Aorta (tissue), 5 donors: ENCODE measurements around the gene PLCH2. TPM values are rescaled to one million over a fixed set of nuclear protein-coding genes. Genes with fewer than 3 reads are reported as not detected.

Experiments used
- ATAC-seq: fragments of 200-7000 bp; cut with Tn5 transposase; one replicate; pipeline ENCODE4 v1.9.1; 2022; ENCODE audit warnings: moderate library complexity; ENCODE audit not compliant: low FRiP score
- DNase-seq, 2 donors: peaks; one replicate each; pipeline ENCODE4 v3.0.0-alpha.2; 2020
- H3K27ac ChIP-seq, 2 donors: one replicate each; pipeline ENCODE4 v1.5.1; 2013; ENCODE audit warnings: low read length in 2 of 2, mild to moderate bottlenecking in 2 of 2, moderate library complexity in 2 of 2, control low read depth in 1 of 2, inconsistent platforms in 1 of 2, low read depth in 1 of 2
- H3K27me3 ChIP-seq, 2 donors: one replicate each; pipeline ENCODE4 v1.6.1; 2013; ENCODE audit warnings: control low read depth in 1 of 2, low read length in 1 of 2, mild to moderate bottlenecking in 1 of 2, moderate library complexity in 1 of 2; ENCODE audit not compliant: insufficient read depth in 2 of 2, control insufficient read depth in 1 of 2
- H3K36me3 ChIP-seq, 2 donors: one replicate each; pipeline ENCODE4 v1.6.1; 2013; ENCODE audit warnings: control low read depth in 1 of 2, low read length in 1 of 2, mild to moderate bottlenecking in 1 of 2; ENCODE audit not compliant: insufficient read depth in 2 of 2, control insufficient read depth in 1 of 2
- H3K4me1 ChIP-seq, 2 donors: one replicate each; pipeline ENCODE4 v1.6.1; 2013; ENCODE audit warnings: low read length in 2 of 2, control low read depth in 1 of 2, mild to moderate bottlenecking in 1 of 2, moderate library complexity in 1 of 2; ENCODE audit not compliant: insufficient read depth in 2 of 2, control insufficient read depth in 1 of 2
- H3K4me3 ChIP-seq, 2 donors: one replicate each; pipeline ENCODE4 v1.5.1; 2013; ENCODE audit warnings: low read length in 2 of 2, control low read depth in 1 of 2, mild to moderate bottlenecking in 1 of 2
- H3K9me3 ChIP-seq: one replicate; pipeline ENCODE4 v1.6.1; 2013; ENCODE audit warnings: mild to moderate bottlenecking, low read length; ENCODE audit not compliant: control insufficient read depth
- WGBS, 2 donors: extraction: QIAGEN DNeasy Blood & Tissue Kit; methylation state at CpG; one replicate each; pipeline ENCODE4 v1.1.7; 2013; 5-methylcytosine and 5-hydroxymethylcytosine counted together
- intact Hi-C, 2 donors: fragments of 100-400 bp; cut with DNase I; formaldehyde crosslinking; loops; one replicate each; pipeline versions ENCODE4 v1.14.2 to v1.15.0; 2022
- polyA plus RNA-seq, 2 donors: library from polyadenylated mRNA; stranded (reverse); fragments of 200-250 nt; gene quantifications; one replicate each; pipeline ENCODE4 v1.2.3, GENCODE V29; 2013
- total RNA-seq, 2 donors: library from RNA; stranded (reverse); fragmentation: NEBNext Ultra II Directional; extraction: Animal tissue kit (Norgen Biotek cat#: 25700); gene quantifications; one replicate each; pipeline ENCODE4 v1.2.1, GENCODE V29; 2021
- donor health status: healthy with polysubstance abuse.
- donor health status: Bipolar disorder and iron deficiency.
- donor health status: DM: no; HTN: no; CAD: no.
- donor health status: DM: no; HTN: no; CAD: no.
- donor health status: DM: yes; HTN: yes; CAD: no.

Gene PLCH2
- total and polyA plus RNA-seq, 4 donors = 0.71 to 1.6 TPM; not detected in 2

GRCh38 chr1:2431103-2431502, 45.0 kb upstream of the PLCH2 start:
- intact Hi-C loops = no loop called here
- H3K9me3 ChIP-seq = peaks cover 3% of the 10 kb centered on the region
- no peaks in the 10 kb centered on the region for H3K4me1 ChIP-seq
- ATAC-seq (no peak), DNase-seq (no peak)
- no peak overlapping the region for H3K4me3 ChIP-seq
- 51 to 52% methylated on average over 16 of the region's 16 CpGs for WGBS, 2 donors
- H3K27ac ChIP-seq = no peak overlapping the region
- H3K27me3 ChIP-seq = no peaks in the 10 kb centered on the region
- no peaks in the 10 kb centered on the region for H3K36me3 ChIP-seq

GRCh38 chr1:2431518-2431917, 44.6 kb upstream of the PLCH2 start:
- ATAC-seq (no peak), DNase-seq (no peak)
- no peak overlapping the region for H3K4me3 ChIP-seq
- no peaks in the 10 kb centered on the region for H3K27me3 ChIP-seq
- H3K9me3 ChIP-seq = peaks cover 3% of the 10 kb centered on the region
- intact Hi-C loops = no loop called here
- no peak overlapping the region for H3K27ac ChIP-seq
- no peaks in the 10 kb centered on the region for H3K36me3 ChIP-seq
- H3K4me1 ChIP-seq = no peaks in the 10 kb centered on the region
- 41 to 46% methylated on average over 6 to 10 of the region's 10 CpGs for WGBS, 2 donors

DNA sequence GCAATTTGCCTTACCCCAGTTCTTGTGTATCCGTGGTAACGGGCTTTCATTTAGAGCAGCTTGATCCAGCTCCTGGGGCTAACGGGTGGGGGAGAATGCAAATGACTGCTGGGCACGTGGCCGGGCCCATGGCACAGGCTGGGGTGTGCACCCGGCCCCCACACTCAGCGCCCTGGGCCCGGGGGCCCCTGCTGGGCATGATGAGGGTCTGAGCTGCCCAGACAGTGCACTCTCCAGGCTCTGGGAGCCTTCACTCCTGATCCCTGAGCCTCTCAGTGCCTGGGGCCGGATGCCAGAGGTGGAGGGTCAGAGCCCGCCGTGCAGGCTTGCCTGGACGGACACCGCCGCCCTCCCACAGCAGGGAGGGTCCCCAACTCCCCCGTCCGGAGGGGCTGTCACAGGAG, 43.6 kb upstream of the PLCH2 start:
- WGBS, 2 donors = 19 to 21% methylated on average over 13 to 16 of the region's 16 CpGs

GRCh38 chr1:2433196-2433595, 42.9 kb upstream of the PLCH2 start:
- intact Hi-C loops = no loop called here
- 67 to 73% methylated on average over 11 to 13 of the region's 13 CpGs for WGBS, 2 donors
- Histone ChIP-seq H3K27ac (no peak overlapping the region), H3K4me1 (no peaks in the 10 kb centered on the region), H3K27me3 (no peaks in the 10 kb centered on the region), H3K4me3 (no peak overlapping the region), H3K36me3 (no peaks in the 10 kb centered on the region), H3K9me3 (peaks cover 3% of the 10 kb centered on the region)
- no peak for ATAC-seq
- no peak for DNase-seq

More for the DNA sequence above, 43.6 kb upstream of the PLCH2 start:
- Histone ChIP-seq H3K27ac (no peak overlapping the region), H3K27me3 (no peaks in the 10 kb centered on the region), H3K4me1 (no peaks in the 10 kb centered on the region), H3K4me3 (no peak overlapping the region), H3K36me3 (no peaks in the 10 kb centered on the region), H3K9me3 (peaks cover 3% of the 10 kb centered on the region)
- intact Hi-C loops = no loop called here
- DNase-seq (no peak), ATAC-seq (no peak)

GRCh38 chr1:2433936-2434655, 42.0 kb upstream of the PLCH2 start:
- 72 to 73% methylated on average over 34 of the region's 34 CpGs for WGBS, 2 donors
- Histone ChIP-seq H3K27ac (no peak overlapping the region), H3K4me1 (no peaks in the 10 kb centered on the region), H3K36me3 (no peaks in the 10 kb centered on the region), H3K27me3 (no peaks in the 10 kb centered on the region), H3K4me3 (no peak overlapping the region), H3K9me3 (peaks cover 3% of the 10 kb centered on the region)
- intact Hi-C loops = no loop called here
- DNase-seq (no peak), ATAC-seq (no peak)

GRCh38 chr1:2435091-2435490, 41.0 kb upstream of the PLCH2 start:
- peaks cover under 1% of the 10 kb centered on the region for H3K9me3 ChIP-seq
- no peak overlapping the region for H3K4me3 ChIP-seq
- no peaks in the 10 kb centered on the region for H3K4me1 ChIP-seq
- DNase-seq = no peak
- H3K27ac ChIP-seq = no peak overlapping the region
- no peaks in the 10 kb centered on the region for H3K36me3 ChIP-seq
- H3K27me3 ChIP-seq = no peaks in the 10 kb centered on the region
- ATAC-seq = no peak
- WGBS, 2 donors = 48 to 63% methylated on average over 8 to 9 of the region's 9 CpGs
- intact Hi-C loops = no loop called here

GRCh38 chr1:2435746-2436355, 40.2 kb upstream of the PLCH2 start:
- no peaks in the 10 kb centered on the region for H3K9me3 ChIP-seq
- intact Hi-C loops = no loop called here
- no peaks in the 10 kb centered on the region for H3K36me3 ChIP-seq
- WGBS, 2 donors = 52 to 67% methylated on average over 1 to 2 of the region's 2 CpGs
- ATAC-seq (no peak), DNase-seq (no peak)
- H3K4me1 ChIP-seq = no peaks in the 10 kb centered on the region
- no peak overlapping the region for H3K27ac ChIP-seq
- no peaks in the 10 kb centered on the region for H3K27me3 ChIP-seq
- H3K4me3 ChIP-seq = no peak overlapping the region

GRCh38 chr1:2436876-2437275, 39.2 kb upstream of the PLCH2 start:
- no peaks in the 10 kb centered on the region for H3K4me1 ChIP-seq
- H3K4me3 ChIP-seq = no peak overlapping the region
- H3K36me3 ChIP-seq = no peaks in the 10 kb centered on the region
- H3K27ac ChIP-seq = no peak overlapping the region
- H3K27me3 ChIP-seq = no peaks in the 10 kb centered on the region
- ATAC-seq (no peak), DNase-seq (no peak)
- WGBS, 2 donors = 86% methylated on average over 7 of the region's 7 CpGs
- intact Hi-C loops = no loop called here
- H3K9me3 ChIP-seq = no peaks in the 10 kb centered on the region

DNA sequence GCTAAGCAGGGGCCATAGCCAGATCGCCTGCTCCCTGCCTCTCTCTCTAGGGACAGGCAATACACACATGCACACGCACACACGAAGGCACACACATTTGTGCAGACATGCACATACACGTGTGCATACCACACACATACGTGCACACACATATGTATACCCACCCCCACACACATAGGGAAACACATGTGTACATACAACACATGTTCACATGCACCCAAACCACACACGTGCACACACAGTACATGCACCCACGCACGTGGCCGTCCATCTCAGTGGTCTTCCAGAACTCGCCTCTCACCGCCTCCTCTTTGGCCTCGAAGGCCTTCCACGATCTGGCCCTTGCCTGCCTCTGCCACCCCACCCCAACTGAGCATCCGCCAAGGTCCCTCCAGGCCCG, 38.5 kb upstream of the PLCH2 start:
- no peaks in the 10 kb centered on the region for H3K36me3 ChIP-seq
- no peak overlapping the region for H3K27ac ChIP-seq
- H3K4me3 ChIP-seq = no peak overlapping the region
- DNase-seq (no peak), ATAC-seq (no peak)
- H3K4me1 ChIP-seq = no peaks in the 10 kb centered on the region
- no peaks in the 10 kb centered on the region for H3K27me3 ChIP-seq
- no peaks in the 10 kb centered on the region for H3K9me3 ChIP-seq
- intact Hi-C loops = no loop called here
- 84% methylated on average over 15 of the region's 15 CpGs for WGBS, 2 donors
